ENCODE data around the gene HAGH.
"Not testable (repeated sequence)": the region's sequence is repeated elsewhere in the genome, so short reads cannot be mapped to it uniquely, and the experiment has no call there.

Gene HAGH

GRCh38 chr16:1826691-1827573 is at the start of gene HAGH, which contains the start of gene FAHD1:
HAGH (minus strand) TSS chr16:1826825; CDS start chr16:1826787, 38 bp downstream.
FAHD1 (plus strand) TSS chr16:1827206; CDS start chr16:1827239, 33 bp downstream.
- DNase-seq = peak; percentile 45 to 99 (median 92)

GRCh38 chr16:1876066-1876465 is 49.4 kb upstream of the HAGH start:
- not testable (repeated sequence) for DNase-seq

- no peak for DNase-seq
Observed at GRCh38 chr16:1874854-1875253, 48.2 kb upstream of the HAGH start.

GRCh38 chr16:1871974-1872635 is 45.5 kb upstream of the HAGH start, which contains the start of gene MEIOB:
MEIOB (minus strand) TSS chr16:1872164; CDS start chr16:1868175, 3,989 bp downstream.
- peak in 8 of 58 donors; percentile 2 to 29 (median 8) for DNase-seq

- DNase-seq = no peak
Observed at GRCh38 chr16:1870365-1871082, 43.9 kb upstream of the HAGH start.

- DNase-seq = no peak
Observed at GRCh38 chr16:1865902-1866690, 39.5 kb upstream of the HAGH start.

GRCh38 chr16:1863681-1864460 is 37.2 kb upstream of the HAGH start:
- DNase-seq = no peak

GRCh38 chr16:1862394-1862793 is 35.8 kb upstream of the HAGH start:
- DNase-seq = no peak

- no peak for DNase-seq
Observed at GRCh38 chr16:1861730-1862129, 35.1 kb upstream of the HAGH start.

GRCh38 chr16:1859650-1860049 is 33.0 kb upstream of the HAGH start:
- no peak for DNase-seq

GRCh38 chr16:1858189-1858865 is 31.7 kb upstream of the HAGH start:
- DNase-seq = no peak

GRCh38 chr16:1857433-1858097 is 30.9 kb upstream of the HAGH start:
- no peak for DNase-seq

- no peak for DNase-seq
Observed at GRCh38 chr16:1851793-1852192, 25.2 kb upstream of the HAGH start.

- DNase-seq = no peak
Observed at GRCh38 chr16:1850981-1851380, 24.4 kb upstream of the HAGH start.

GRCh38 chr16:1846416-1846815 is 19.8 kb upstream of the HAGH start:
- no peak for DNase-seq

- no peak for DNase-seq
Observed at GRCh38 chr16:1845985-1846384, 19.4 kb upstream of the HAGH start.

GRCh38 chr16:1839554-1839953 is 12.9 kb upstream of the HAGH start:
- DNase-seq = no peak

GRCh38 chr16:1834096-1834495 is 7.5 kb upstream of the HAGH start:
- DNase-seq = no peak
